H7 (cell line): ENCODE data around the gene ARSI. TPM values are rescaled to one million over a fixed set of nuclear protein-coding genes. Genes with fewer than 3 reads are reported as not detected.
A peak's percentile ranks its signal among the peaks of the same experiment; 100 is the strongest.

Source experiments
- DNase-seq: peaks from one replicate; pipeline ENCODE4 v3.0.0; 2012
- H3K27me3 ChIP-seq: 2 replicates; pipeline ENCODE4 v1.6.0; 2011; ENCODE audit warnings: mild to moderate bottlenecking, low read length; ENCODE audit not compliant: control insufficient read depth, insufficient read depth
- H3K36me3 ChIP-seq: replicated peaks from 2 replicates; pipeline ENCODE4 v1.5.1; 2011; ENCODE audit warnings: low read length; ENCODE audit not compliant: control insufficient read depth, insufficient read depth
- H3K4me3 ChIP-seq: 2 replicates; pipeline ENCODE4 v1.5.1; 2011; ENCODE audit warnings: low read depth, mild to moderate bottlenecking, control low read depth, low read length, moderate library complexity; ENCODE audit not compliant: insufficient read depth
- total RNA-seq: library from RNA; depleted of rRNA; stranded (reverse); fragments of >200 nt; shearing (Covaris generic); gene quantifications from 2 replicates; pipeline ENCODE4 v1.2.3, GENCODE V29; 2014

ARSI gene
- total RNA-seq, 1 experiment from 2014 or later, result 3.6 TPM

- H3K36me3 ChIP-seq, result no peaks in the 10 kb centered on the region
- H3K4me3 ChIP-seq, result no peak overlapping the region
- peaks cover under 1% of the 10 kb centered on the region for H3K27me3 ChIP-seq
- no peak for DNase-seq
These were observed 4.1 kb upstream of the ARSI start for GRCh38 chr5:150306775-150307174.

- H3K4me3 ChIP-seq, result no peak overlapping the region
- DNase-seq, result no peak
- H3K36me3 ChIP-seq, result no peaks in the 10 kb centered on the region
- H3K27me3 ChIP-seq, result peaks cover 5% of the 10 kb centered on the region
These were observed 2.9 kb upstream of the ARSI start for GRCh38 chr5:150305557-150305956.

DNA sequence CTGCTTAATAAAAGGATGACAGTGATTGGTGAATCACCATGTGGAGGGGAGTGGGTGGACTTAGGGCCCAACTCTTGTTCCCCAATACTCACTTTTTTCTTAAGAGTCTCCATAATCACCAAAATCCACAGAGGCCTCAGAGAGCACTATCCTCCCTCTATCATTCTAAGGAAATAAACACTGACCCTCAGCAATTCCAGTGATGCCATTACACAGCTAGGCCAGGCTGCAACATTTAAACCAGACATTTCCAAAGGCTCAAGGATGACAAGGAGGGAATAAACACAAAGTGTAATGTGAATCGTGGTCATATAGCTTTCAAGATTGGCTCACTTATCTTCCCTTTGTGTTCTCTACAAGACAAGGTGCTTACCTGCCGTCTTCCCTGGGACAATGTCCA, 2.4 kb upstream of the ARSI start:
- Histone ChIP-seq H3K27me3 (peaks cover 5% of the 10 kb centered on the region), H3K36me3 (no peaks in the 10 kb centered on the region), H3K4me3 (no peak overlapping the region)
- DNase-seq, result no peak

- no peaks in the 10 kb centered on the region for H3K36me3 ChIP-seq
- peak; percentile 41 for DNase-seq
- H3K27me3 ChIP-seq, result peaks cover 5% of the 10 kb centered on the region
- no peak overlapping the region for H3K4me3 ChIP-seq
These were observed 1.9 kb upstream of the ARSI start for GRCh38 chr5:150304481-150305081.

GRCh38 chr5:150303660-150304386, 1.1 kb upstream of the ARSI start:
- Histone ChIP-seq H3K36me3 (no peaks in the 10 kb centered on the region), H3K27me3 (peaks cover 5% of the 10 kb centered on the region), H3K4me3 (no peak overlapping the region)
- peak; percentile 54 for DNase-seq

DNA sequence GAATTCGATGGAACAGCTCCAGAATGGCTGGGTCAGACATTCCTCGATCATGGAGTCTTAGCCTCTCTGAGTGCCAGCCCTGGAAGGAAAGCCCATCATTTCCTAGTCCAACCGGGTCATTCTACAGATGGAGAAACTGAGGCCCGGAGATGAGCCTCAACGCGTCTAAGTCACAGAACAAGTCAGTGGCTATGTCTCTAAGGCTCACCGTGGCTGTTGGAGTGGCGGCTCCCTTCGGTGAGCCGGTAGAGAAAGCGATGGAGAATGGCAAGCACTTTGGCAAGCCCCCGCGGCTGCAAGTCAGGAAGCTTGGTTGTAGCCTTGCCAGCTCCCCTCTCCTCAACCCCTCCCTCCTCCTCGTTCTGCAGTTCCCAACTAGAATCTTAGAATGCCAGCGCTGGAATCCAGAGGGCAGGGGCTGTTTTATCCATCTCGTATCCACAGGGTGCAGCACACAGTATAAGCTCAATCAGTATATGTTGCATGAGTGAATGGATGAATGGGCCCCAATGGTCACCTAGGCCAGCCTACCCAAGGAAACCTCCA, 438 bp upstream of the ARSI start:
- Histone ChIP-seq H3K27me3 (peaks cover 5% of the 10 kb centered on the region), H3K36me3 (no peaks in the 10 kb centered on the region), H3K4me3 (peak overlapping the region; percentile 51)
- peak; percentile 75 for DNase-seq

DNA sequence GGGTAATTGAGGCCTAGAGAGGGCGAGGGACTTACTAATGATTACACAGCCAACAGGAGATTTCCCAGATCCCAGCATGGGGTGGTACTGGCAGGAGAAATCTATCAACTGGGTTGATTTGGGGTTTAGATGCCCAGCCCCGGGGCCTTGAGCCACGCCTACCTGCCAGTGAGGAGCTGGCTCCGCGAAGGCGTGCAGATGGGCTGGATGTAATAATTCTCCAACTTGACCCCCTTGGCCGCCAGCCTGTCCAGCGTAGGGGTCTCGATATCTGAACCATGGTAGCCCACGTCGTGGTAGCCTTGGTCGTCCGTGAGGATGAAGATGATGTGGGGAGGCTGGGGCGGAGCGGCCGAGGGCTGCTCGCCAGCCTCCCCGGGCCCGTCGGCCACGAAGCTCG, 804 bp downstream of the ARSI start:
- no peak for DNase-seq

DNA sequence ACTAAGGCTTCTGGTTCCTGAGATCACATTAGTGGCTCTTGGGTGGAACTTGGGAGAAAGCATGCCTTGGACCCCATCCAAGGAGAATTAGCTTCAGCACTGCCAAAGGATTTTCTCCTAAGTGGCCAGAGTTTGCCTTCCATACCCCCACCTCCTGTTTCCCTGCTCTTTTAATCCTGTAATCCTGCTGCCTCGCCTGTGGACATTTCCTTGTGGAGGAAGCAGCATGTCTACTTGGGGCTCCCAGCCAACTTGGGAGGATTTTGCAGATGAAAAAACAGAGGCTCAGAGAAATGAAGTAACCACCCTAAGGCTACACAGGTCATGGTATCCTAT, 1.6 kb downstream of the ARSI start:
- DNase-seq, result peak; percentile 38
- Histone ChIP-seq H3K4me3 (no peak overlapping the region), H3K36me3 (no peaks in the 10 kb centered on the region), H3K27me3 (peaks cover 5% of the 10 kb centered on the region)

More for the DNA sequence above, 804 bp downstream of the ARSI start:
- no peaks in the 10 kb centered on the region for H3K36me3 ChIP-seq
- peaks cover 5% of the 10 kb centered on the region for H3K27me3 ChIP-seq
- H3K4me3 ChIP-seq, result peak overlapping the region; percentile 51

GRCh38 chr5:150300496-150301169, 2.1 kb downstream of the ARSI start:
- H3K36me3 ChIP-seq, result no peaks in the 10 kb centered on the region
- peak; percentile 50 for DNase-seq
- H3K4me3 ChIP-seq, result no peak overlapping the region
- peaks cover 5% of the 10 kb centered on the region for H3K27me3 ChIP-seq

DNA sequence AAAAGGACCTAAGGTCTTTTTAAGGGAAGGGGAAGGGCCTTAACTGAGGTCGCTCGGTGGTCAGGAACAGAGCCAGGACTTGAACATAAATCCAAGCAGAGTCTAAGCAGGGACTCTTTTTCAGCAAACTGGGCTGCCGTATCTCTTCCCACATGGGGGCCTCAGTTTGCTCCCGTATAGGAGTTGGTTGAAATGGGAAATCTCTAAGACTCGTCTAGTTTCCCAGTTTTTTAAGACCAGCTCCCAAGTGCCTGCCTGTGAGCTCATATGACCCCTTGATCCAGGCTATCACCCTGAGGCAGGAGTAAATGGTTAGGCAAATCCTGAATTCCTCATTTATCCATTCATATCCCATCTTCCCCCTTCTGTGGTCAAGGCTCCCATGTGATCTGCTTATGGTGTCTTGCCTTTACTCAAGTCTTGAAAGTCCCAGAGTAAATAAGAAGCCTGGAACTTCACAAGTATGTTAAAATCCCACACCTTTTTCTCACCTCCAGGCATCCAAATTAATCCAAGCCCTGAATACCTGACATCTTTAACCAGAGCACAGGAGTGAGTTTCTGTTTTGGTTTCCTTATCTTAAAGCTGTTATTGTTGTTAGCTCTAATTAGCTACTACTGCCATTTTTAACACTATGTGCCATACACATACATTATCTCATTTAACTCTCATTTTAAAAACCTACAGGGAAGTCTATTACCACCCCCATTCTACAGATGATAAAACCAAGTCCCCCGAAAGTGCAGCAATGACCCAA, 3.0 kb downstream of the ARSI start:
- peak; percentile 55 for DNase-seq
- Histone ChIP-seq H3K27me3 (peaks cover 5% of the 10 kb centered on the region), H3K4me3 (no peak overlapping the region), H3K36me3 (no peaks in the 10 kb centered on the region)

- Histone ChIP-seq H3K36me3 (no peaks in the 10 kb centered on the region), H3K4me3 (no peak overlapping the region), H3K27me3 (peaks cover 5% of the 10 kb centered on the region)
- no peak for DNase-seq
These were observed 3.8 kb downstream of the ARSI start for GRCh38 chr5:150298701-150299451.

DNA sequence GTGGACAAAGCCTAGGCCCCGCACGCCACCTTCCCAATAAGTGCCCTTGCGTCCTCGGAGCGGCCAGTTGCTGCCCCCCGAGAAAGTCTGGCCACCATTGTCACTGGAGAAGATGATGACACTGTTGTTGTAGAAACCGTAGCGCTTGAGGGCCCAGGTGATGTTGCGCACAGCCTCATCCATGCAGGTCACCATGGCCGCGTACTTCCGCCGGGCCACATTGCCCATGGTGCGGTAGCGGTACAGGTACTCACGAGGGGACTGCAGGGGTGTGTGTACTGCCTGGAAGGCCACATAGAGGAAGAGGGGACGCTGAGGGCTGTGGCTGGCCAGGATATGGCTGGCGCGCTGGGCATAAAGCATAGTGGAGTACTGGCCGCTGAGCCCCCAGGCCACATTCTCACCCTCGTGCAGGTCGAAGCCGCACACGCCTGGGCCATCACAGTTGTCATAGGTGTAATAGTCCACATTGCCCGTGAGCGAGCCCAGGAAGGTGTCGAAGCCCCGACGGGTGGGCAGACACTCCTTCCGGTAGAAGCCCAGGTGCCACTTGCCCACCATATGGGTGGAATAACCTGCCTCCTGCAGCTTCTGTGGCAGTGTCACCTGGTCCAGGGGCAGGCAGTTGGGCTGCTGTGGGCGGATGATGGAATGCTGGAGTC, 4.6 kb downstream of the ARSI start:
- no peaks in the 10 kb centered on the region for H3K36me3 ChIP-seq
- DNase-seq, result peak; percentile 37
- H3K27me3 ChIP-seq, result peaks cover 5% of the 10 kb centered on the region
- no peak overlapping the region for H3K4me3 ChIP-seq

DNA sequence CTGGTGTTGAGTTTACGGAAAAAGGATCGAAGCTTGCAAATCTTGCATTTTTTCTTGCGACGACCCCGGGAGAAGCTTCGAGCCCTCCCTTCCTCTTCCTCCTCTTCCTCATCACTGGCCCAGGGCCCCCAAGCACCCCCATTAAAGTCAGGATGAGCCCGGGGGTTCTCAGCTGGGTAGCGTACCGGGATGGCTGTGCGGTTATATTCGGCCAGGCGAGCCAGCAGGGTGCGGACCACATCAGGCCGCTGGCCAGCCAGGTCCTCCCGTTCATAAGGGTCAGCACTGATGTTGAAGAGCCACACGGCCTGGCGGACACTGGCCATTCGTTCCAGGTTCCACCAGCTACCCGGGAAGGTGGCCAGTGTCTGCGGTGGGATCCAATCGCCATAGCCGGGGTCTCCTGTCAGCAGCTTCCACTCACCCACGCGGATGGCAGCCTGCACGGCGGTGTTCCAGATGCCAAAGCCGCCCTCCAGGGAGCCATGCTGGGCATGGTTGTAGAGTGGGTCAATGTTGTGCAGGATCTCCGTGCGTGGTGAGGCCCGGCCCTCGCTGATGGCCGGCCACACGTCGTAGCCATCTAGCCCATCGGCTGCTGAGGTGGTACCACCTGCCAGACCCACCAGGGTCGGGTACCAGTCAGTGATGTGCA, 5.3 kb downstream of the ARSI start:
- H3K36me3 ChIP-seq, result no peaks in the 10 kb centered on the region
- peaks cover 5% of the 10 kb centered on the region for H3K27me3 ChIP-seq
- DNase-seq, result no peak
- H3K4me3 ChIP-seq, result no peak overlapping the region
